ENCODE data around the gene OGDH.
"Not testable (repeated sequence)": the region's sequence is repeated elsewhere in the genome, so short reads cannot be mapped to it uniquely, and the experiment has no call there.

The OGDH gene

DNA sequence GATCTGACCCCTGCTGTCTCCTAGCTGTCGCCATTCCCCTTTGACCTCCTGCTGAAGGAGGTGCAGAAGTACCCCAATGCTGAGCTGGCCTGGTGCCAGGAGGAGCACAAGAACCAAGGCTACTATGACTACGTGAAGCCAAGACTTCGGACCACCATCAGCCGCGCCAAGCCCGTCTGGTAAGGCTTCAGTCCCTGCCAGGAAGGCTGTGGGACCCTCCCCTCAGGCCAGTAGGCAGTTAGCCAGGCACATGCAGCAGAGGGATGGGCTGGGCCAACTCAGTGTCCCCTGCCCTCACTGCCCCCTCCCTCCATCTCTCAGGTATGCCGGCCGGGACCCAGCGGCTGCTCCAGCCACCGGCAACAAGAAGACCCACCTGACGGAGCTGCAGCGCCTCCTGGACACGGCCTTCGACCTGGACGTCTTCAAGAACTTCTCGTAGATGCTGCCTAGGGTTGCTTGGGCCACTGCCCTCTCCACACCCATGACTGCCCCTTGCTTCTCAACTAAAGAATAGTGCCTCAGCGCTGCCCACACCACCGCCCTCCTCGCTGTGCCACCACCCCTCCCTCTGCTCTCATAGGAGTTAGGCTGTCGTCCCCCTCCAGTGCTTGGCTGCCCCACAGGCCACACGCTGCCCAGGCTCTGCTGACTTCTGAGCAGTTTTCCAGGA, 101.3 kb downstream of the OGDH start:
- no peak for DNase-seq (ENCODE audit: low read depth)

DNA sequence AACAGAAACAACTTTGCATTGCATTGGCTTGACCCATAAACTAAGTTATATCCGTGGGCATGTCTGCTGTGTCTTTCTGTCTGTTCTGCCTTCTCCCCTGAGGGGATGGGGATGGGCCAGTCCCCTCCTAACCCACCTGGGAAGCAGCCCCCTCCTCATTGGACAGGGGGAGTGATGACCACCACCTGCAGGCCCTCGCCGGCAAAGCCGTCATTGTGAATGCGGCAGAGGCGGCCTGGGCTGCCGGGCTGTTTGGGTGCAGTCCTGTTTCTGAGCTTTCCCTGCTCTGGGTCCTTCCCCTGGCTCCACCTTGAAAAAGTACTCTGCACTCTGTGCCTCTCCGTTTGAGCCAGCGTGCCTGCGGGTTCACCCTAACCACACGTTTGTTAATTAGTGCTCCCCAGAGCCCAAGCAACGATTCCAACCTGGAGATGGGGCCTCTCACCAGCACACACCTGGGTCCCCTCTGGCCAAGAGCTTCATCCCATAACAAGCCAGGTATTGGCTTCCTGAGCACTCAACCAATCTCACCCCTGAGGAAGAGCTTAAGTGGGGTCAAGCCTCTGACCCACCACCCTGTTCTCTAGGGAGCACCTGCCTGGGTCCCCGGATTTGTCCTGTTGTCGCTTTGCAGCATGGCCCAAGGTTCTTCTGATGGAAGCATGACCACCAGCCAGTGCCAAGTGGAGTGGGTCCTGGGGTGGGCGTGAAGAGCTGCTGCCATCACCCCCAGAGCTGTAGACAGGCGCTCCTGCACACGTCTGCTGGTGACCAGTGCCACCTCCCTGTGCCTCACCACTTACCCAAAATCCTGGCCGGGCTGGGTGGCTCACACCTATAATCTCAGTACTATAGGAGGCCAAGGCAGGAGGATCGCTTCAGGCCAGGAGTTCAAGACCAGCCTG, 102.8 kb downstream of the OGDH start:
- DNase-seq (ENCODE audit: low read depth), result no peak

DNA sequence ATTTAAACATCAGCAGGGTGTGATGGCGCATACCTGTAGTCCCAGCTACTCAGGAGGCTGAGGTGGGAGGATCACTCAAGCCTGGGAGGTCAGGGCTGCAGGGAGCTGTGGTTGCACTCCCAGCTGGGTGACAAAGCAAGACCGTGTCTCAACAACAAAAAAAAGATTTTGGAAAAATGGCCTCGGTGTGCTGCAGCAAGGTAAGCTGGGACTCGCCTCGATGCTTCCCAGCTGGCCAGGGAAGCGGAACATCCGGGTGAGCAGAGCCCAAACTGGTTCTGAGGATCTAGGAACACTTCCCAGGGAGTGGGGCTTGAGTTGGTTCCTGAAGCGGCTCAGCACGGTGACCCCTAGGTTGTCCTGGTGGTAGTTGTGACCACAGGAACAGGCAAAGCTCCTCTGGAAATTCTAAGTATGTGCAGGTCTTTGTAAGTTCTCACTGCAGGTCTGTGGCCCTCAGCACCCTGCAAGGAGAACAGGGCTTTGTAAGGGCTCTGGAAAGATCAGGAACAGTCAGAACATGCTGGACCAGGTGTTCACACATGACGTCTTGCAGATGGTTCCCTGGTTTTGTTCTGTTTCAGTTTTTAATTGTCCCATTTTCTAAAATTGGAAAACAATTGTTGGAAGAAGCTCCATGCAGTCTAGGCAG, 103.6 kb downstream of the OGDH start:
- no peak for DNase-seq (ENCODE audit: low read depth)

DNA sequence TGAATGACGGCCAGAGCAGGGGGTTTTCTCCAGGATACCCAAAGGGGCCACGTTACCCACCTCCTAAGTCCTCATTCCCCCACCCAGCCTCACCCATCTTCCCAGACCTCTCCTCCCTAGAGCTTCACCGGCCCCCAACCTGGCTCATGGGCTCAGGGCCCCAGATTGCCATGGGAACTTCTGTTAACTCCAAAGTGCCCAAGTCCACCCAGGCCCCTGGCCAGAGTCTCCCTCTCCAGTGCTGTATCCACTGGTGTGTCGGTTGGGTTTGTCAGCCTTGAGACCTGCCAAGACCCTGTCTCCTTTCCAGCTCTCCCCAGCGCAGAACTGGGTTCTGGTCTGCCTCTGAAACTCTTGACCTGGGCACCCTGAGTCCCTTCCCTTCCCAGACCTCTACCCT, 105.1 kb downstream of the OGDH start:
- DNase-seq (ENCODE audit: low read depth), result no peak

- DNase-seq (ENCODE audit: low read depth), result no peak
These were observed 105.6 kb downstream of the OGDH start for GRCh38 chr7:44712012-44712411.

GRCh38 chr7:44713141-44713540, 106.7 kb downstream of the OGDH start:
- DNase-seq (ENCODE audit: low read depth), result no peak

DNA sequence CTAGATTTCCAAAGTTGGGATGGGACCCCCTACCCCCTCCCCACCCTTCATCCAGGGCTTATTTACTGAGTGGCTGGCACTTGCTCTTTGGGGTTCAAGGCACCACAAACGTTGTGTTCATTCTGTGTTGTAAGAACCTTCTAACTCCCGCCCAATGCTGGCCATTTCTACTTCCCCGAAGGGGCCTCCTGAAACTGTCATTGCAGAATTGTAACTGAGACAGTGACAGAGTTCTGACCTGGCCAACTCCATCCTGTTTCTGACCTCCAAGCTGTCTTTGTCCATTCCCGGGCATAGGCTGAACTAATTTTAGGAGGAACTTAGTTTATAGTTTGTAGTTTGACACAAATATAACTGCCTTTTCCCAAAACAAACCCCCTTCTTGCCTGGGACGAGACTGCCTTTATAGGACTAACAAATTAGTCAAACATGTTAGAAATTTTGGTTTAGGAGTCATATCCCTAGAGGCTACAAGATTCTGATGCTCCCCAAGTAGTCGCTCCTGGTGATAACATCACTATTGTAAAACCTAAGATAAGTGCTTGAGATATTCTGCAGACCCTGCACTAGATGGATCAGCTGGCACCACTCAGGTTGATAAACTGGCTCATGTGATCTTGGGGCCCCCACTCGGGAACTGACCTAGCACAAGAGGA, 107.4 kb downstream of the OGDH start:
- no peak for DNase-seq (ENCODE audit: low read depth)

GRCh38 chr7:44716205-44716604, 109.8 kb downstream of the OGDH start:
- no peak for DNase-seq (ENCODE audit: low read depth)

DNA sequence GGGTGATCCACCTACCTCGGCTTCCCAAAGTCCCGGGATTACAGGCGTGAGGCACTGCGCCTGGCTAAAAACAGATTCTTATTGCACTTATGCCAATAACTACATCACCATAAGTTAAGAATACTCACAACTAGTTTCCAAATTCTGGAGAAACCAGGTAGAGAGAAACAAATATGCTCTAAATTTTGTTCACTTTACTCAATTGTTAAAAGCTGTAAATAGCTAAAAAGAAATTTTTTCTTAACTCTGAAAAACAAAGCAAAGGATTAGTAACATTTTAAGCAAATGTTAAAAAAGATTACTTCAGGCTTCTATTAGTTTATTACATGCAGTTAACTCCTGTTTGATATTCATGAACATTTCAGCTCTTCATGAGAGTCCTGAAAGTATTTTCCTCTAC, 113.9 kb downstream of the OGDH start:
- DNase-seq (ENCODE audit: low read depth), result no peak

DNA sequence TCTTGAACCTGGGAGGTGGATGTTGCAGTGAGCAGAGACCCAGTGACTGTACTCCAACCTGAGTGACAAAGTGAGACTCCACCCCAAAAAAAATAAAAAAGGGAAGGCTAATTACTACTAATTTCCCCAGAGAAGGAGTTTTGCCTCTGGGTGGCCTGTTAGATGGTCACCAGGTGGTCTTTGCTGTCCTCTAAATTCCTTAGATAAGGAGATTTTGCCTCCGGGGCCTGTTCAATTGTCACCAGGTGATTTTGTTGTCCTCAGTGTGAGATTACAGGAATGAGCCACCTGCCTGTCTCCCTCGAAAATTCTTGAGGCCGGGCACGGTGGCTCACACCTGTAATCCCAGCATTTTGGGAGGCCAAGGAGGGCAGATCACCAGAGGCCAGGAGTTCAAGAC, 117.8 kb downstream of the OGDH start:
- no peak for DNase-seq (ENCODE audit: low read depth)

DNA sequence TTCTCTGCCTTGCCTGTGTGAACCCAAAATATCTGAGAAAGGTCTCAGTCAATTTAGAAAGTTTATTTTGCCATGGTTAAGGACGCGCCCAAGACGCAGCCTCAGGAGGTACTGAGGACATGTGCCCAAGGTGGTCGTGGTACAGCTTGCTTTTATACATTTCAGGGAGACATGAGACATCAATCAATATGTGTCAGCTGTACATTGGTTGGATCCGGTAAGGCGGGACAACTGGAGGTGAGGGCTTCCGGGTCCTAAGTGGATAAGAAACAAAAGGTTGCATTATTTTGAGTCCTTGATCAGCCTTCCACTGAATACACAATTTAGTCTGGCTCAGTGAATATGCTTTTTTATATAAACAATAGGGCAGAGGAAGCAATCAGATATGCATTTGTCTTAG, 119.8 kb downstream of the OGDH start:
- not testable (repeated sequence) for DNase-seq (ENCODE audit: low read depth)

DNA sequence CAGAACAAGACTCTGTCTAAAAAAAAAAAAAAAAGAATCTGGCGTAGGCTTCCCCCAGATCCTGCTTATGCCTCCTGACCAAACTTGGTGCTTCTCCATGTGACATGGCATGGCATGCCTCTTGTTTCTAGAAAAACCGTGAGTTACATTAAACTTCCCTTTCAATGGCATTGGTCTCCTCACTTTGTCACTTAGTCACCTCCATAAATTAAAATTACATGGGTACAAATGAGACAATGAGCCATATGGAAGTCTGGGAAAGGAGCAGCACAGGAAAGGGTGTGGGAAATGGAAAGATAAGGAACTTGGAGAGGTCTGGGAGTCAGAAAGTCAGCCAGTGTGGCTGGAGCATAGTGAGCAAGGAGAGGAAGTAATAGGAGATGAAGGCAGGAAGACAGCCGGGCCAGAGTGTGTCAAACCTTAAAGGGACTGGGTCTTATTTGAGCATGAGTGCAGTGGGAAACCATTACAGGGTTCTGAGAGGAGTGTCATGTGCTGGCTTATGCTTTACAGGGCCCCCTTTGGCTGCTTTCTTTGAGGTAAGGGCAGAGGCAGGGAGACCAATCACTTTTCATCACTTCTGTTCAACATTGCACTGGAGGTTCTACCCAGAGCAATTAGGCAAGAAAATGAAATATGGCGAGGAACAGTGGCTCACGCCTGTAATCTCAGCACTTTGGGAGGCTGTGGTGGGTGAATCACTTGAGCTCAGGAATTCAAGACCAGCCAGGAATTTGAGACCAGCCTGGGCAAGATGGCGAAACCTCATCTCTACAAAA, 120.9 kb downstream of the OGDH start:
- DNase-seq (ENCODE audit: low read depth), result no peak

DNA sequence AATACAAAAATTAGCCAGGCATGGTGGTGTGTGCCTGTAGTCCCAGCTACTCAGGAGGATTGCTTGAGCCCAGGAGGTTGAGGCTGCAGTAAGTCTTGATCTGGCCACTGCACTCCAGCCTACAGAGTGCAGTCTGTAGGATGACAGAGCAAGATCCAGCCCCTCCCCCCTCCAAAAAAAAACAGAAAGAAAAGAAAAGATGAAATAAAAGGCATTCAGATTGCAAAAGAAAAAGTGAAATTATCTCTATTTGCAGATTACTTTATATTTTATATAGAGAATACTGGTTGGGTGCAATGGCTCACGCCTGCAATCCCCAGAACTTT, 121.5 kb downstream of the OGDH start:
- no peak for DNase-seq (ENCODE audit: low read depth)

GRCh38 chr7:44729949-44730590, 123.6 kb downstream of the OGDH start:
- no peak for DNase-seq (ENCODE audit: low read depth)

GRCh38 chr7:44732971-44733370, 126.5 kb downstream of the OGDH start:
- DNase-seq (ENCODE audit: low read depth), result not testable (repeated sequence)

GRCh38 chr7:44733708-44734481, 127.5 kb downstream of the OGDH start:
- no peak for DNase-seq (ENCODE audit: low read depth)

DNA sequence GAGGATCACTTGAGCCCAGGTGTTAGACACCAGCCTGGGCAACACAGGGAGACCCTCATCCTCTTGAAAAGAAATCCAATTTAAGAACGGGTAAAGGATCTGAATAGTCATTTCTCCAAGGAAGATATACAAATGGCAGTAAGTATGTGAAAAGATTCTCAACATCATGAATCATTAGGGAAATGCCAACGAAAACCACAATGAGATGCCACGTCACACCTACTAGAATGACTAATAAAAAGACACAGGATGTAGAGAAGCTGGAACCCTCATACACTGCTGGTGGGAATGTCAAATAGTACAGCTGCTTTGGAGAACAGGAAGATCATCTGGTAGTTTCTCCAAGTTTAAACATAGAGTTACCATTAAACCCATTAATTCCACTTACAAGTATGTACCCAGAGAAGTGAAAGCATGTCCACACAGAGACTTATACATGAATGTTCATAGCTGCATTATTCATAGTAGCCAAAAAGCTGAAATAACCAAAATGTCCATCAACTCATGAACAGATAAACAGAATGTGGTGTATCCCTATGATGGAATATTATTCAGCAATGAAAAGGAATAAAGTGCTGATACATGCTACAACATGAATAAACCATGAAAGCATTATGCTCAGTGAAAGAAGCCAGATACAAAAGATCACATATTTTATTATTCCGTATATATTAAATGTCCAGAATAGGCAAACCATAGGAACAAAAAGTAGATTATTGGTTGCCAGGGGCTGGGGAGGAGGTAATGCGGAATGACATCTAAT, 129.2 kb downstream of the OGDH start:
- DNase-seq (ENCODE audit: low read depth), result no peak

DNA sequence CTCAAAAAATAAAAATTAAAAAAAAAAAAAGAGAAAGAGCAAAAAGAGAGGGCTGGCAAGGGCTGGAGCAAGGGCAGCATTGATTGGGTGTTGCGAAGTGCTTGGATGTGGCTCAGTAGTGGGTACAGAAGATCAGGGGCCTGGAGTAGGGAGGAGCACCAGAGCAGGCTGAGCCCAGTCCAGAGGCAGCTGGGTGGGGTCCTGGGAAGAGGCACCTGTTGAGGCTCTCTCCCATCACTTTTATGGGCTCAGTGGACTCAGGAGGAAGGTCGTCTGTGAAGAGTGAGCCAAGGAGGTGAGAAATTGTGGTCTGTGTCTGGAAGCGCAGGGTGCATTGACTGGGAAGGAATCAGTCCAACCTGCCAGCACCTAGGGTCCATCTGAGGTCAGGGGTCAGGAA, 130.5 kb downstream of the OGDH start:
- DNase-seq (ENCODE audit: low read depth), result no peak

DNA sequence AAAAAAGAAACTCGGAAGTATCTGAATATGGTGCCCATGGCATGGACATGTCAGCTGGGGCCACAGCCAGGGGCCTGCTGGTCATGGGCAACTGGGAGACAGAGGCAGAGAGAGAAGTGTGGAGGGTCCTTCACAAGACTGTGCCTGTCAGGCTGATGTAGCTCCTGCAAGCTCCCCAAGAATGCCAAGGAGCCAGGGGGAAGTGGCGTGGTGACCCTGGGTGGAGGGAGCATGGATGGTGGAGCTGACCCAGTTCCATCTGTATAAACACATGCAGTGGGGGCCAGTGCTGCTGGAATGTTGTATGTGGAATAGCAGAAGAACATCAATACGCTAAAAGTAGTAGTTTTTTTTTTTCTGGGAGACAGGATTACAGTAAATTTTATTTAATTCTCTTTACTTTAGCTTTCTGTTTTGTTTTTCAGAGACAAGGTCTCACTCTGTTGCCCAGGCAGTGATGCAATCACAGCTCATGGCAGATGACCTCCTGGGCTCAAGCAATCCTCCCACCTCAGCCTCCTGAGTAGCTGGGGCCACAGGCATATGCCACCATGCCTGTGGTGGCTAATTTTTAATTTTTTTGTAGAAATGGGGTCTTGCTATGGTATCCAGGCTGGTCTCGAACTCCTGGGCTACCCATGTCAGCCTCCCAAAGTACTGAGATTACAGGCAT, 131.8 kb downstream of the OGDH start:
- no peak for DNase-seq (ENCODE audit: low read depth)

Data from stimulated activated CD8-positive, alpha-beta memory T cell treated with anti-CD3 and anti-CD28 coated beads, Interleukin-4, amount 100 ng/mL, for 24 hours (primary cell).